ENCODE measurements around the gene UQCRQ. TPM values are rescaled to one million over a fixed set of nuclear protein-coding genes. Genes with fewer than 3 reads are reported as not detected.

Gene UQCRQ
- total and polyA plus RNA-seq, 2 of the 13 experiments (the other 11 are each of a cell fraction or from before 2014, with no cell fraction given), result 257 to 575 TPM

DNA sequence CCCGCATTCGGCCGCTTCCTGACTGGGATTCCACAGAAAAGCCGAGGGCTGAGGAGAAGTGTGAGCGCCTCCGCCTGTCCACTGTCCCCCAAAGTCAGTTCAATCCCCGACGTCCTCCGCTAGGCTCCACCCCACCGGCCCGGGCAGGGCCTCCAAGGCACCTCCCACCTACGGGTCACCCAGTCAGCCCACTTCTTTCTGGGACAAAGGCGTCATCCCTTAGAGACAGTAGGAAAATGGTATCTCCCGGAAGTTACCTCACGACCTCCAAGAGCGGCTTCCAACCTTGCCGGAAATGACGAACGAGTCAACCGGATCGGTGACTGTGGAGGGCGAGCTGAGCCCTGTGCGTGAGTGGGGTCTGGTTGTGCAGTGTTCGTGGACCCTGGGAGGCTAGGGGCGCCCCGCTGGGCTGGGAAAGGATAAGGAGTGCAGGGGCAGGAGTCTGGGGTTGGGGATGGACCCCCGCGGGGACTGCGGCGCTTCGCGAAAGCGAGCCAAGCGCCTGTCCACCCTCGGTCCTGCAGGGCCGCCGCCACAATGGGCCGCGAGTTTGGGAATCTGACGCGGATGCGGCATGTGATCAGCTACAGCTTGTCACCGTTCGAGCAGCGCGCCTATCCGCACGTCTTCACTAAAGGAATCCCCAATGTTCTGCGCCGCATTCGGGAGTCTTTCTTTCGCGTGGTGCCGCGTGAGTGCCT lies at the start of gene UQCRQ, which contains the start of gene GDF9 (continued):
- TF ChIP-seq JARID2 (CRISPR knock-in tag; IDR thresholded peaks at IDR 0.05; ENCODE audit: insufficient replicate concordance) (no peak), KDM2A (CRISPR knock-in tag; IDR thresholded peaks at IDR 0.05; ENCODE audit: borderline replicate concordance, low read depth) (peak; percentile 80), ZNF749 (CRISPR knock-in tag; IDR thresholded peaks at IDR 0.05; ENCODE audit: borderline replicate concordance) (peak; percentile 79; the same call in 1 of the 2 replicates), SP1 (IDR thresholded peaks at IDR 0.05) (no peak), SP1 (CRISPR knock-in tag; IDR thresholded peaks at IDR 0.05) (peak; percentile 55; the same call in 1 of the 2 replicates), FIP1L1 (IDR thresholded peaks at IDR 0.05; ENCODE audit: borderline replicate concordance, insufficient read depth, low read depth, low read length) (no peak; the same call in 1 of the 2 replicates), HNF4A (CRISPR knock-in tag; IDR thresholded peaks at IDR 0.05) (peak; percentile 28; the same call in 1 of the 2 replicates), PPARG (CRISPR knock-in tag; conservative IDR thresholded peaks at IDR 0.05) (peak; percentile 93), RARA (CRISPR knock-in tag; IDR thresholded peaks at IDR 0.05) (peak; percentile 56), REL (CRISPR knock-in tag; conservative IDR thresholded peaks at IDR 0.05) (peak; percentile 50; the same call in 1 of the 2 replicates), ZNF292 (CRISPR knock-in tag; IDR thresholded peaks at IDR 0.05; ENCODE audit: borderline replicate concordance, low read depth) (peak; percentile 66; the same call in 1 of the 2 replicates), FOXP1 (IDR thresholded peaks at IDR 0.05) (no peak), FOXP1 (CRISPR knock-in tag; IDR thresholded peaks at IDR 0.05) (no peak), MLLT10 (CRISPR knock-in tag; IDR thresholded peaks at IDR 0.05) (no peak), LCORL (IDR thresholded peaks at IDR 0.05) (no peak), LCORL (CRISPR knock-in tag; IDR thresholded peaks at IDR 0.05) (peak; percentile 92), SSRP1 (CRISPR knock-in tag; IDR thresholded peaks at IDR 0.05) (no peak), ZNF607 (CRISPR knock-in tag; IDR thresholded peaks at IDR 0.05; ENCODE audit: borderline replicate concordance) (peak; percentile 75; the same call in 1 of the 2 replicates), ZNF563 (CRISPR knock-in tag; IDR thresholded peaks at IDR 0.05) (peak; percentile 36; the same call in 1 of the 2 replicates), NFE2 (CRISPR knock-in tag; IDR thresholded peaks at IDR 0.05) (no peak)
- TF ChIP-seq, protein P1, sequence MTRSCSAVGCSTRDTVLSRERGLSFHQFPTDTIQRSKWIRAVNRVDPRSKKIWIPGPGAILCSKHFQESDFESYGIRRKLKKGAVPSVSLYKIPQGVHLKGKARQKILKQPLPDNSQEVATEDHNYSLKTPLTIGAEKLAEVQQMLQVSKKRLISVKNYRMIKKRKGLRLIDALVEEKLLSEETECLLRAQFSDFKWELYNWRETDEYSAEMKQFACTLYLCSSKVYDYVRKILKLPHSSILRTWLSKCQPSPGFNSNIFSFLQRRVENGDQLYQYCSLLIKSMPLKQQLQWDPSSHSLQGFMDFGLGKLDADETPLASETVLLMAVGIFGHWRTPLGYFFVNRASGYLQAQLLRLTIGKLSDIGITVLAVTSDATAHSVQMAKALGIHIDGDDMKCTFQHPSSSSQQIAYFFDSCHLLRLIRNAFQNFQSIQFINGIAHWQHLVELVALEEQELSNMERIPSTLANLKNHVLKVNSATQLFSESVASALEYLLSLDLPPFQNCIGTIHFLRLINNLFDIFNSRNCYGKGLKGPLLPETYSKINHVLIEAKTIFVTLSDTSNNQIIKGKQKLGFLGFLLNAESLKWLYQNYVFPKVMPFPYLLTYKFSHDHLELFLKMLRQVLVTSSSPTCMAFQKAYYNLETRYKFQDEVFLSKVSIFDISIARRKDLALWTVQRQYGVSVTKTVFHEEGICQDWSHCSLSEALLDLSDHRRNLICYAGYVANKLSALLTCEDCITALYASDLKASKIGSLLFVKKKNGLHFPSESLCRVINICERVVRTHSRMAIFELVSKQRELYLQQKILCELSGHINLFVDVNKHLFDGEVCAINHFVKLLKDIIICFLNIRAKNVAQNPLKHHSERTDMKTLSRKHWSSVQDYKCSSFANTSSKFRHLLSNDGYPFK (CRISPR knock-in tag; IDR thresholded peaks at IDR 0.05; ENCODE audit: borderline replicate concordance), result peak; percentile 82
- TF ChIP-seq, protein P2, sequence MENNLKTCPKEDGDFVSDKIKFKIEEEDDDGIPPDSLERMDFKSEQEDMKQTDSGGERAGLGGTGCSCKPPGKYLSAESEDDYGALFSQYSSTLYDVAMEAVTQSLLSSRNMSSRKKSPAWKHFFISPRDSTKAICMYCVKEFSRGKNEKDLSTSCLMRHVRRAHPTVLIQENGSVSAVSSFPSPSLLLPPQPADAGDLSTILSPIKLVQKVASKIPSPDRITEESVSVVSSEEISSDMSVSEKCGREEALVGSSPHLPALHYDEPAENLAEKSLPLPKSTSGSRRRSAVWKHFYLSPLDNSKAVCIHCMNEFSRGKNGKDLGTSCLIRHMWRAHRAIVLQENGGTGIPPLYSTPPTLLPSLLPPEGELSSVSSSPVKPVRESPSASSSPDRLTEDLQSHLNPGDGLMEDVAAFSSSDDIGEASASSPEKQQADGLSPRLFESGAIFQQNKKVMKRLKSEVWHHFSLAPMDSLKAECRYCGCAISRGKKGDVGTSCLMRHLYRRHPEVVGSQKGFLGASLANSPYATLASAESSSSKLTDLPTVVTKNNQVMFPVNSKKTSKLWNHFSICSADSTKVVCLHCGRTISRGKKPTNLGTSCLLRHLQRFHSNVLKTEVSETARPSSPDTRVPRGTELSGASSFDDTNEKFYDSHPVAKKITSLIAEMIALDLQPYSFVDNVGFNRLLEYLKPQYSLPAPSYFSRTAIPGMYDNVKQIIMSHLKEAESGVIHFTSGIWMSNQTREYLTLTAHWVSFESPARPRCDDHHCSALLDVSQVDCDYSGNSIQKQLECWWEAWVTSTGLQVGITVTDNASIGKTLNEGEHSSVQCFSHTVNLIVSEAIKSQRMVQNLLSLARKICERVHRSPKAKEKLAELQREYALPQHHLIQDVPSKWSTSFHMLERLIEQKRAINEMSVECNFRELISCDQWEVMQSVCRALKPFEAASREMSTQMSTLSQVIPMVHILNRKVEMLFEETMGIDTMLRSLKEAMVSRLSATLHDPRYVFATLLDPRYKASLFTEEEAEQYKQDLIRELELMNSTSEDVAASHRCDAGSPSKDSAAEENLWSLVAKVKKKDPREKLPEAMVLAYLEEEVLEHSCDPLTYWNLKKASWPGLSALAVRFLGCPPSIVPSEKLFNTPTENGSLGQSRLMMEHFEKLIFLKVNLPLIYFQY (CRISPR knock-in tag; IDR thresholded peaks at IDR 0.05; ENCODE audit: borderline replicate concordance), result peak; percentile 88; the same call in 1 of the 2 replicates
